B cell (primary cell): Measurements from ENCODE around the gene IFT88. TPM values are rescaled to one million over a fixed set of nuclear protein-coding genes. Genes with fewer than 3 reads are reported as not detected.

Experiments
- ATAC-seq: fragments of 200-7000 bp; cut with Tn5 transposase; one replicate; pipeline ENCODE4 v1.10.0; 2021; ENCODE audit warnings: low read depth, mild to moderate bottlenecking, moderate number of reproducible peaks, moderate library complexity
- CTCF ChIA-PET: fragments of 350-600 bp; sonication (Branson Sonifier 250); formaldehyde crosslinking; loops from one replicate; lab custom pipeline; 2021; ENCODE audit warnings: antibody characterized with exemption, inconsistent platforms; lab: Charles Lee
- POLR2A ChIA-PET: fragments of 350-600 bp; sonication (Branson Sonifier 250); formaldehyde crosslinking; loops from one replicate; lab custom pipeline; 2021; ENCODE audit warnings: antibody characterized with exemption; lab: Charles Lee
- DNase-seq: peaks from one replicate; pipeline ENCODE4 v3.0.0; 2013
- H2AFZ ChIP-seq: 2 replicates; pipeline ENCODE4 v1.6.1; 2012; ENCODE audit warnings: mild to moderate bottlenecking, low read depth, low read length; ENCODE audit not compliant: insufficient read depth, poor library complexity, severe bottlenecking
- H3K27ac ChIP-seq, 2 donors: 1 replicate in 1 of 2; 2 replicates in 1 of 2; pipeline ENCODE4 v1.5.1; 2012 to 2013; ENCODE audit warnings: low read length in 2 of 2, mild to moderate bottlenecking in 2 of 2, moderate library complexity in 1 of 2
- H3K27me3 ChIP-seq, 4 experiments: fragments of 200-600 bp in 1 of 4; sonication (generic) in 1 of 4; replicated peaks in 1 of 4; 1 replicate in 2 of 4; 2 replicates in 2 of 4; pipeline versions ENCODE4 v1.6.1 to v1.7.0; 2013 to 2016; ENCODE audit warnings: low read length in 3 of 4, mild to moderate bottlenecking in 2 of 4, mixed read lengths in 1 of 4, moderate library complexity in 1 of 4; ENCODE audit not compliant: insufficient read depth in 4 of 4, control insufficient read depth in 3 of 4; ENCODE audit errors: control extremely low read depth in 1 of 4
- H3K36me3 ChIP-seq, 2 experiments: replicated peaks in 1 of 2; 1 replicate in 1 of 2; 2 replicates in 1 of 2; pipeline versions ENCODE4 v1.6.1 to v1.7.1; 2013; ENCODE audit warnings: low read length in 1 of 2; ENCODE audit not compliant: insufficient read depth in 2 of 2, control insufficient read depth in 1 of 2; ENCODE audit errors: control extremely low read depth in 1 of 2, extremely low read depth in 1 of 2
- H3K4me1 ChIP-seq, 2 donors: fragments of 200-600 bp in 1 of 2; sonication (generic) in 1 of 2; 1 replicate in 1 of 2; 2 replicates in 1 of 2; pipeline versions ENCODE4 v1.5.1 to v1.6.1; 2013 to 2017; ENCODE audit warnings: low read length in 2 of 2; ENCODE audit not compliant: control insufficient read depth in 2 of 2, insufficient read depth in 2 of 2
- H3K4me2 ChIP-seq: replicated peaks from 2 replicates; pipeline ENCODE3; 2012; ENCODE audit warnings: mild to moderate bottlenecking, low read depth, low read length; ENCODE audit not compliant: poor library complexity, severe bottlenecking
- H3K4me3 ChIP-seq, 5 experiments: fragments of 200-600 bp in 1 of 5; sonication (generic) in 1 of 5; 1 replicate in 3 of 5; 2 replicates in 2 of 5; pipeline versions ENCODE4 v1.5.1 to v1.7.0; 2011 to 2016; ENCODE audit warnings: low read length in 4 of 5, mild to moderate bottlenecking in 4 of 5, low read depth in 2 of 5, control low read depth in 1 of 5, moderate library complexity in 1 of 5; ENCODE audit not compliant: insufficient read depth in 1 of 5; ENCODE audit errors: control extremely low read depth in 1 of 5, extremely low read depth in 1 of 5
- H3K79me2 ChIP-seq: fragments of 200-600 bp; sonication (generic); one replicate; pipeline ENCODE4 v1.6.0; 2016; ENCODE audit warnings: low read length; ENCODE audit not compliant: control insufficient read depth, insufficient read depth
- H3K9ac ChIP-seq: fragments of 200-600 bp; sonication (generic); 2 replicates; pipeline ENCODE4 v1.6.1; 2017; ENCODE audit warnings: mild to moderate bottlenecking, low read length, moderate library complexity
- H3K9me3 ChIP-seq, 3 donors: one replicate each; pipeline versions ENCODE4 v1.6.1 to v1.7.1; 2013; ENCODE audit warnings: low read length in 2 of 3; ENCODE audit not compliant: control insufficient read depth in 2 of 3, insufficient read depth in 1 of 3; ENCODE audit errors: control extremely low read depth in 1 of 3
- H4K20me1 ChIP-seq: 2 replicates; pipeline ENCODE4 v1.6.0; 2012; ENCODE audit warnings: mild to moderate bottlenecking, low read length; ENCODE audit not compliant: insufficient read depth, control insufficient read depth, poor library complexity, severe bottlenecking
- H3K27ac Mint-ChIP-seq: one replicate; pipeline ENCODE4 v1.8.0; 2021; ENCODE audit warnings: mixed read lengths
- H3K27me3 Mint-ChIP-seq: one replicate; pipeline ENCODE4 v1.8.0; 2021; ENCODE audit warnings: mixed read lengths
- H3K4me1 Mint-ChIP-seq: one replicate; pipeline ENCODE4 v1.8.0; 2021; ENCODE audit warnings: mixed read lengths
- H3K4me3 Mint-ChIP-seq: one replicate; pipeline ENCODE4 v1.8.0; 2021; ENCODE audit warnings: mixed read lengths
- H3K9me3 Mint-ChIP-seq: one replicate; pipeline ENCODE4 v1.8.0; 2022; ENCODE audit warnings: mixed read lengths; ENCODE audit not compliant: insufficient read depth
- EZH2 ChIP-seq: IDR thresholded peaks from 2 replicates; pipeline ENCODE4 v1.6.1; 2012; ENCODE audit warnings: borderline replicate concordance, low read depth, mild to moderate bottlenecking, moderate library complexity, low read length; ENCODE audit not compliant: insufficient read depth, poor library complexity, severe bottlenecking
- WGBS: methylation state at CpG from one replicate; pipeline ENCODE4 v1.1.5; 2013; ENCODE audit warnings: missing lambda C conversion rate; ENCODE audit not compliant: insufficient coverage; 5-methylcytosine and 5-hydroxymethylcytosine counted together
- intact Hi-C: fragments of 100-400 bp; cut with micrococcal nuclease; formaldehyde crosslinking; loops from one replicate; pipeline ENCODE4 v1.10.0; 2022
- polyA plus RNA-seq: library from polyadenylated mRNA; depleted of rRNA; stranded (reverse); fragments of >200 nt; gene quantifications from 2 replicates; pipeline ENCODE4 v1.2.3, GENCODE V29; 2012
- total RNA-seq, 2 donors: library from RNA; stranded (reverse); fragments of 120-200 nt in 1 of 2; gene quantifications; 1 replicate in 1 of 2; 2 replicates in 1 of 2; pipeline versions ENCODE4 v1.2.3 to v1.2.4, GENCODE V29; 2013 to 2022
- TF ChIP-seq, protein P1 (sequence below): fragments of 200-600 bp; IDR thresholded peaks from one replicate; pipeline ENCODE4 v1.8.0; 2022; ENCODE audit warnings: antibody characterized with exemption, mild to moderate bottlenecking

Gene IFT88
- total and polyA plus RNA-seq, 2 donors (not counting 1 experiment from before 2014, with no cell fraction given) = 8.0 to 23.3 TPM

DNA sequence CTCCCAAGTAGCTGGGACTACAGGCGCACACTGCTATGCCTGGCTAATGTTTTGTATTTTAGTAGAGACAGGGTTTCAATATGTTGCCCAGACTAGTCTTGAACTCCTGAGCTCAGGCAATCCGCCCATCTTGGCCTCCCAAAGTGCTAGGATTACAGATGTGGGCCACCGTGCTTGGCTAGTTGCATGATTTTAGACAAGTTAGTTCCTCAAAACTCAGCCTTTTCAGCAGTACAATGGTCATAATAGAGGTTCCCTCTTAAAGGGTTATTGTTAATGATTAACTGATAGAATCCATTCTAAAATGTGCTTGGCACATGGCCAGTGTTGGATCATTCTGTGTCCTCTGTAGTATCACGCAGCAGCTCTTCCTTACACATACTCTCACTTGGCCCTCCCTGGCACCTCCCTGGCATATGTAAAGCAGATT lies 19.5 kb upstream of the IFT88 start:
- peak overlapping the region; percentile 3 for H3K27ac Mint-ChIP-seq
- Histone ChIP-seq H3K4me1 (peaks cover 37 to 46% of the 10 kb centered on the region in 2 donors), H3K36me3 (no peaks in the 10 kb centered on the region), H3K4me3 (no peak overlapping the region), H3K4me2 (no peak overlapping the region), H3K27me3 (no peaks in the 10 kb centered on the region), H2AFZ (no peak overlapping the region), H3K79me2 (no peaks in the 10 kb centered on the region), H3K9ac (no peak overlapping the region), H4K20me1 (no peaks in the 10 kb centered on the region), H3K9me3 (no peaks in the 10 kb centered on the region), H3K27ac (no peak overlapping the region)
- ChIA-PET POLR2A (no interaction called here), CTCF (no interaction called here)
- peaks cover 38% of the 10 kb centered on the region for H3K4me1 Mint-ChIP-seq
- H3K9me3 Mint-ChIP-seq = no peaks in the 10 kb centered on the region
- TF ChIP-seq, protein P1, sequence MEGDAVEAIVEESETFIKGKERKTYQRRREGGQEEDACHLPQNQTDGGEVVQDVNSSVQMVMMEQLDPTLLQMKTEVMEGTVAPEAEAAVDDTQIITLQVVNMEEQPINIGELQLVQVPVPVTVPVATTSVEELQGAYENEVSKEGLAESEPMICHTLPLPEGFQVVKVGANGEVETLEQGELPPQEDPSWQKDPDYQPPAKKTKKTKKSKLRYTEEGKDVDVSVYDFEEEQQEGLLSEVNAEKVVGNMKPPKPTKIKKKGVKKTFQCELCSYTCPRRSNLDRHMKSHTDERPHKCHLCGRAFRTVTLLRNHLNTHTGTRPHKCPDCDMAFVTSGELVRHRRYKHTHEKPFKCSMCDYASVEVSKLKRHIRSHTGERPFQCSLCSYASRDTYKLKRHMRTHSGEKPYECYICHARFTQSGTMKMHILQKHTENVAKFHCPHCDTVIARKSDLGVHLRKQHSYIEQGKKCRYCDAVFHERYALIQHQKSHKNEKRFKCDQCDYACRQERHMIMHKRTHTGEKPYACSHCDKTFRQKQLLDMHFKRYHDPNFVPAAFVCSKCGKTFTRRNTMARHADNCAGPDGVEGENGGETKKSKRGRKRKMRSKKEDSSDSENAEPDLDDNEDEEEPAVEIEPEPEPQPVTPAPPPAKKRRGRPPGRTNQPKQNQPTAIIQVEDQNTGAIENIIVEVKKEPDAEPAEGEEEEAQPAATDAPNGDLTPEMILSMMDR = no peak
- TF ChIP-seq EZH2 = no peak
- WGBS = 94% methylated on average over 2 of the region's 4 CpGs
- H3K27me3 Mint-ChIP-seq = no peaks in the 10 kb centered on the region
- ATAC-seq = no peak
- no peak for DNase-seq
- intact Hi-C loops = loop anchor here (2.0 kb wide), 1 partner anchor 19 kb away; the partner anchor contains the start of gene IFT88
- H3K4me3 Mint-ChIP-seq = no peak overlapping the region

DNA sequence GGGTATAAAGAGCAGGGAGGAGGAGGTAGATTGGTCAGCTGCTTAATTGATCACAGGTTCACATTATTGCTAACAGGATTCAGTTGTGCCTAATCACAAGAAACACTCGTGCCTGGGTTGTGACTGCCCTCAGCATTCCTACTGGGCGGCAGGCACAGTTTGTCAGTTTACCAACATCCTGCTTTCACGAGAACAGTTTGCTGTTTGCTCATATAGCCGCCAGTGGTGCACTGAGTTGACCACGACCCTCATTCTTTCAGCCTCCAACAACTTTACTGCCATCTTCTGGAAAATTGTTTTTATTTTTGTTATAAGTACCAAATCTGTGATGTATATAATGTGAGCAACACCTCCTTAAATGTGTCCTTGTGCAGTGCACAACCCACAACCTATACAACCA lies 16.2 kb upstream of the IFT88 start:
- TF ChIP-seq, protein P1 = no peak
- TF ChIP-seq EZH2 = no peak
- H3K27ac ChIP-seq = no peak overlapping the region
- H3K9ac ChIP-seq = no peak overlapping the region
- POLR2A ChIA-PET = no interaction called here
- ATAC-seq = no peak
- peaks cover 20 to 21% of the 10 kb centered on the region in 2 donors for H3K4me1 ChIP-seq
- no peak overlapping the region for H3K4me2 ChIP-seq
- no peaks in the 10 kb centered on the region for H3K36me3 ChIP-seq
- no peak overlapping the region for H3K4me3 ChIP-seq
- CTCF ChIA-PET = interaction anchor here (0.6 kb wide), 1 partner anchor 884 kb away, joined by 5 read pairs; no protein-coding TSS in a partner anchor
- H3K79me2 ChIP-seq = no peaks in the 10 kb centered on the region
- 49% methylated on average over 3 of the region's 5 CpGs for WGBS
- Mint-ChIP-seq H3K4me3 (no peak overlapping the region), H3K27ac (no peak overlapping the region), H3K27me3 (no peaks in the 10 kb centered on the region), H3K4me1 (peaks cover 18% of the 10 kb centered on the region), H3K9me3 (no peaks in the 10 kb centered on the region)
- H4K20me1 ChIP-seq = no peaks in the 10 kb centered on the region
- H2AFZ ChIP-seq = no peak overlapping the region
- no peaks in the 10 kb centered on the region for H3K9me3 ChIP-seq
- DNase-seq = no peak
- no peaks in the 10 kb centered on the region for H3K27me3 ChIP-seq
- intact Hi-C loops = no loop called here
